HEK293 (cell line): ENCODE results near the gene NOXO1.
A peak's percentile ranks its signal among the peaks of the same experiment; 100 is the strongest.

Experiments
- ATF2 ChIP-seq: fragments of 450-650 bp; formaldehyde crosslinking; IDR thresholded peaks from 2 replicates; pipeline ENCODE4 v1.5.1; 2016; ENCODE audit warnings: missing biosample characterization, missing genetic modification characterization, low read depth
- CTCF ChIP-seq: fragments of 450-650 bp; formaldehyde crosslinking; IDR thresholded peaks from 2 replicates; pipeline ENCODE4 v1.5.1; 2016; ENCODE audit warnings: missing biosample characterization, missing genetic modification characterization
- ZNF23 ChIP-seq: fragments of 450-650 bp; formaldehyde crosslinking; IDR thresholded peaks from 2 replicates; pipeline ENCODE4 v1.5.1; 2016; ENCODE audit warnings: missing biosample characterization, missing genetic modification characterization, borderline replicate concordance
- ZNF311 ChIP-seq: fragments of 450-650 bp; formaldehyde crosslinking; IDR thresholded peaks from 2 replicates; pipeline ENCODE4 v1.5.1; 2017; ENCODE audit warnings: missing biosample characterization, missing genetic modification characterization, borderline replicate concordance
- ZNF830 ChIP-seq: fragments of 450-650 bp; IDR thresholded peaks from 2 replicates; pipeline ENCODE4 v1.5.0; 2018; ENCODE audit warnings: missing biosample characterization, missing genetic modification characterization, low read depth, mild to moderate bottlenecking, moderate library complexity
- TF ChIP-seq, protein P1 (sequence below): fragments of 450-650 bp; formaldehyde crosslinking; IDR thresholded peaks from 2 replicates; pipeline ENCODE4 v1.5.1; 2017; ENCODE audit warnings: missing biosample characterization, missing genetic modification characterization
- TF ChIP-seq, protein P2 (sequence below): fragments of 450-650 bp; formaldehyde crosslinking; IDR thresholded peaks from 2 replicates; pipeline ENCODE4 v1.5.1; 2016; ENCODE audit warnings: missing biosample characterization, missing genetic modification characterization
- TF ChIP-seq, protein P3 (sequence below): IDR thresholded peaks from 2 replicates; pipeline ENCODE4 v1.6.1; 2011; ENCODE audit warnings: mild to moderate bottlenecking, low read depth, low read length, borderline replicate concordance
- TF ChIP-seq, protein P4 (sequence below): fragments of 450-650 bp; formaldehyde crosslinking; IDR thresholded peaks from 2 replicates; pipeline ENCODE4 v1.5.1; 2016; ENCODE audit warnings: missing biosample characterization, missing genetic modification characterization

DNA sequence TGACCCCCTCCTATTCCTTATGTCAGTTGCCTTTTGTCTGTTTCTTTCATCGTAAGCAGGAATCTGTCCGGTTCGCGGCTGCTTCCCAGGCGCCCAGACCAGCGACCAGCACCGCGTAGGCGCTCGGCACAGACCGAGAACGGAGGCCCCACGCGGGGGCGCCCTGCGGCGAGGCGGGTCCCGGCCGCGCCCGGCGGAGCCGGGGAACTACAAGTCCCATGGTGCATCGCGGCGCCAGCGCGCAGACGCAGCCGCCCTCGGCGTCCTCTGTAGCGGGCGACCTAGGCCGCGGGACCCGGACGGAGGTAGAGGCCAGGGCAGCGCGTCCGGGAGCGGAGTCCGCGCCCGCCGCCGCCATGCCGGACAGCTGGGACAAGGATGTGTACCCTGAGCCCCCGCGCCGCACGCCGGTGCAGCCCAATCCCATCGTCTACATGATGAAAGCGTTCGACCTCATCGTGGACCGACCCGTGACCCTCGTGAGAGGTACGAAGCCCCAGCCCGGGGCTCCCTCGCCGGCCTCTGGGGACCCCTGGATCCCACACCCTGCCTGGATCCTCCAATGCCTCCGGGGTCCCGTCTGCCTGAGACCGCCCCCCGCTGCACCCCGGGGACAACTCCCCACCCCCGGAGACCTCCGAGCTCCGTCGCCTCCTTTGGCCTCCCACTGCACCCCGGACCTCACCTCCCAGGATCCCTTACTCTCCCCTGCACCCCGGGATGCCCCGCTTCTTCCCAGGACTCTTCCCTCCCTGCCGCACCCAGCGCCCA, 21.8 kb downstream of the NOXO1 start, which contains the start of gene NDUFB10:
- no peak for TF ChIP-seq ZNF311 (tag by site-specific recombination)
- TF ChIP-seq CTCF = peak; percentile 80
- no peak for TF ChIP-seq ATF2 (tag by site-specific recombination)
- TF ChIP-seq, protein P1, sequence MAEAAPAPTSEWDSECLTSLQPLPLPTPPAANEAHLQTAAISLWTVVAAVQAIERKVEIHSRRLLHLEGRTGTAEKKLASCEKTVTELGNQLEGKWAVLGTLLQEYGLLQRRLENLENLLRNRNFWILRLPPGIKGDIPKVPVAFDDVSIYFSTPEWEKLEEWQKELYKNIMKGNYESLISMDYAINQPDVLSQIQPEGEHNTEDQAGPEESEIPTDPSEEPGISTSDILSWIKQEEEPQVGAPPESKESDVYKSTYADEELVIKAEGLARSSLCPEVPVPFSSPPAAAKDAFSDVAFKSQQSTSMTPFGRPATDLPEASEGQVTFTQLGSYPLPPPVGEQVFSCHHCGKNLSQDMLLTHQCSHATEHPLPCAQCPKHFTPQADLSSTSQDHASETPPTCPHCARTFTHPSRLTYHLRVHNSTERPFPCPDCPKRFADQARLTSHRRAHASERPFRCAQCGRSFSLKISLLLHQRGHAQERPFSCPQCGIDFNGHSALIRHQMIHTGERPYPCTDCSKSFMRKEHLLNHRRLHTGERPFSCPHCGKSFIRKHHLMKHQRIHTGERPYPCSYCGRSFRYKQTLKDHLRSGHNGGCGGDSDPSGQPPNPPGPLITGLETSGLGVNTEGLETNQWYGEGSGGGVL (tag by site-specific recombination) = peak; percentile 21; the same call in 1 of the 2 replicates
- TF ChIP-seq ZNF830 (tag by site-specific recombination) = no peak
- TF ChIP-seq, protein P2, sequence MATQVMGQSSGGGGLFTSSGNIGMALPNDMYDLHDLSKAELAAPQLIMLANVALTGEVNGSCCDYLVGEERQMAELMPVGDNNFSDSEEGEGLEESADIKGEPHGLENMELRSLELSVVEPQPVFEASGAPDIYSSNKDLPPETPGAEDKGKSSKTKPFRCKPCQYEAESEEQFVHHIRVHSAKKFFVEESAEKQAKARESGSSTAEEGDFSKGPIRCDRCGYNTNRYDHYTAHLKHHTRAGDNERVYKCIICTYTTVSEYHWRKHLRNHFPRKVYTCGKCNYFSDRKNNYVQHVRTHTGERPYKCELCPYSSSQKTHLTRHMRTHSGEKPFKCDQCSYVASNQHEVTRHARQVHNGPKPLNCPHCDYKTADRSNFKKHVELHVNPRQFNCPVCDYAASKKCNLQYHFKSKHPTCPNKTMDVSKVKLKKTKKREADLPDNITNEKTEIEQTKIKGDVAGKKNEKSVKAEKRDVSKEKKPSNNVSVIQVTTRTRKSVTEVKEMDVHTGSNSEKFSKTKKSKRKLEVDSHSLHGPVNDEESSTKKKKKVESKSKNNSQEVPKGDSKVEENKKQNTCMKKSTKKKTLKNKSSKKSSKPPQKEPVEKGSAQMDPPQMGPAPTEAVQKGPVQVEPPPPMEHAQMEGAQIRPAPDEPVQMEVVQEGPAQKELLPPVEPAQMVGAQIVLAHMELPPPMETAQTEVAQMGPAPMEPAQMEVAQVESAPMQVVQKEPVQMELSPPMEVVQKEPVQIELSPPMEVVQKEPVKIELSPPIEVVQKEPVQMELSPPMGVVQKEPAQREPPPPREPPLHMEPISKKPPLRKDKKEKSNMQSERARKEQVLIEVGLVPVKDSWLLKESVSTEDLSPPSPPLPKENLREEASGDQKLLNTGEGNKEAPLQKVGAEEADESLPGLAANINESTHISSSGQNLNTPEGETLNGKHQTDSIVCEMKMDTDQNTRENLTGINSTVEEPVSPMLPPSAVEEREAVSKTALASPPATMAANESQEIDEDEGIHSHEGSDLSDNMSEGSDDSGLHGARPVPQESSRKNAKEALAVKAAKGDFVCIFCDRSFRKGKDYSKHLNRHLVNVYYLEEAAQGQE (tag by site-specific recombination) = peak; percentile 35; the same call in 1 of the 2 replicates
- TF ChIP-seq, protein P3, sequence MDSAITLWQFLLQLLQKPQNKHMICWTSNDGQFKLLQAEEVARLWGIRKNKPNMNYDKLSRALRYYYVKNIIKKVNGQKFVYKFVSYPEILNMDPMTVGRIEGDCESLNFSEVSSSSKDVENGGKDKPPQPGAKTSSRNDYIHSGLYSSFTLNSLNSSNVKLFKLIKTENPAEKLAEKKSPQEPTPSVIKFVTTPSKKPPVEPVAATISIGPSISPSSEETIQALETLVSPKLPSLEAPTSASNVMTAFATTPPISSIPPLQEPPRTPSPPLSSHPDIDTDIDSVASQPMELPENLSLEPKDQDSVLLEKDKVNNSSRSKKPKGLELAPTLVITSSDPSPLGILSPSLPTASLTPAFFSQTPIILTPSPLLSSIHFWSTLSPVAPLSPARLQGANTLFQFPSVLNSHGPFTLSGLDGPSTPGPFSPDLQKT = no peak
- no peak for TF ChIP-seq ZNF23 (tag by site-specific recombination)
- TF ChIP-seq, protein P4, sequence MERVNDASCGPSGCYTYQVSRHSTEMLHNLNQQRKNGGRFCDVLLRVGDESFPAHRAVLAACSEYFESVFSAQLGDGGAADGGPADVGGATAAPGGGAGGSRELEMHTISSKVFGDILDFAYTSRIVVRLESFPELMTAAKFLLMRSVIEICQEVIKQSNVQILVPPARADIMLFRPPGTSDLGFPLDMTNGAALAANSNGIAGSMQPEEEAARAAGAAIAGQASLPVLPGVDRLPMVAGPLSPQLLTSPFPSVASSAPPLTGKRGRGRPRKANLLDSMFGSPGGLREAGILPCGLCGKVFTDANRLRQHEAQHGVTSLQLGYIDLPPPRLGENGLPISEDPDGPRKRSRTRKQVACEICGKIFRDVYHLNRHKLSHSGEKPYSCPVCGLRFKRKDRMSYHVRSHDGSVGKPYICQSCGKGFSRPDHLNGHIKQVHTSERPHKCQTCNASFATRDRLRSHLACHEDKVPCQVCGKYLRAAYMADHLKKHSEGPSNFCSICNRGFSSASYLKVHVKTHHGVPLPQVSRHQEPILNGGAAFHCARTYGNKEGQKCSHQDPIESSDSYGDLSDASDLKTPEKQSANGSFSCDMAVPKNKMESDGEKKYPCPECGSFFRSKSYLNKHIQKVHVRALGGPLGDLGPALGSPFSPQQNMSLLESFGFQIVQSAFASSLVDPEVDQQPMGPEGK (tag by site-specific recombination) = peak; percentile 76; the same call in 1 of the 2 replicates
